ENCODE results near the gene RAG2.
"Not testable (repeated sequence)": the region's sequence is repeated elsewhere in the genome, so short reads cannot be mapped to it uniquely, and the experiment has no call there.

RAG2 gene

DNA sequence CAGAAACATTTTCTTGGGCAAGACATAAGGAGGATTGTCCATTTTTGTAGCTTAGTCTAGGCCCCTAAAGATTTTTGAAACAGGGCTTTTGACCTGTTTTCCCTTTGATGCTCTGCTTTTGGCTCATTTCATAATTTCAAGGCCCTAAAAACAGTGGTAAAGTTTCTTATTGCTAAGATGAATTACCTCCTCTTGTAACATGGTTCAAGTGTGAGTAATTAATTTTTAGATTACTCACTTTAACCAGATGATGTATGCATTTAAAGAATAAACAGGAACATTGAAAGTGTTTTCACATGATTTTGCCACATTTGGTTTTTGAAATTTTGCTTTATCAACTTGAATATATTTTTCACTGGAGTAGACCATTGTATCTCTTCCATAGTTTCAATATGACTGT lies 1.2 kb downstream of the RAG2 start:
- no peak for DNase-seq

GRCh38 chr11:36594316-36594989 lies 3.6 kb downstream of the RAG2 start, which contains the start of gene IFTAP:
TSS of gene IFTAP (plus strand) at chr11:36594502. CDS start at chr11:36610104, 15,602 bp downstream.
- DNase-seq: peak; percentile 8

DNA sequence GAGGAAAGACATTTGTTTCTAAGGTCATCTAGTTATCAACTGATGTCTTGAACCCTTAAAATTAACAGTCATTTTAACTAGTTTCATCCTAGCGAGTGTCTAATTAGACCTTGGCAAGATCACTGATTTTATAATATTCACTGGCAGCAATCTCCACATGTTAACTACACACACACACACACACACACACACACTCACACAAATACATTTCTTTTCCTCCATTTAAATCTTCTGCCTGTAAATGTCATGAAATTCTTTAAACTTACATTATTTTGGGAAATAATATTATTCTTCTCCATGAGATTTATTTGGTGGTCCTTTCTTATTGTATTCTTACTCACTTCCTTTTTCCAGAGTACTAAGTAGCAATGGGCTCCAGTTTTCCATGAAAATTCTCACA lies 6.6 kb downstream of the RAG2 start:
- no peak for DNase-seq

DNA sequence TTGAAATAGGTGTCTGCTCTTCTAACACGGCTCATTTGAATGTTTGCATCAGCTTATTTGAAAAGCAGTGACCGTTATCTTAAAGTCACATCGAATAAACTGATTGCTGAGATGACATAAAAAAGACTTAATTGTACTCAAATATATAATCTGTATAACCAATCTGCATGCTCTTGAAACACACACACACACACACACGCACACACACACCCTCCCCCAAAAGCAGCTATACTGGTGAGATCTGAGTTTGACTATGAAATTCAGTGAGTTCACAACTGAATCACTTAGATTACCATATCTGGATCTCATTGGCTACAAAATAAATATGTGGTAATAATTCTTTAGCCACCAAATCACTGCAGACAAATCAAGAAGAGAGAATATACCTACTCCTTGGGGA lies 7.5 kb downstream of the RAG2 start:
- no peak for DNase-seq

DNA sequence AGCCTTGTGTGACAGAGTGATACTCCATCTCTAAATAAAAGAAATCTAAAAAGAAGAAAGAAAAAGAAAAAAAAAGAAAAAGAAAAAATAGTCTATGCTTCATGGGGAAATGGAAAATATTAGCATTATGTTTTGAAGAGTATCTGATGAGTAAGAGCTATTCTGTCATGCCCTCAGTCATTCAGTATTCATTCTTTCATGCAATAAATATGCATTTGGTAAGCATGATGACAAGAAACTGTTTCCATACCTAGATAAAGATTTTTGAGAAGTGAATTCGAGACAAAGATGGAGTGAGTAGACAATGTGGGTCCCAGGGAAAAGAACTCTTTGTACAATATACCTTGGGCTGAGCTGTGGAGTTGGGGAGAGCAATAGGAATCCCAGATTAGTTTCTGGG lies 9.9 kb downstream of the RAG2 start:
- no peak for DNase-seq

GRCh38 chr11:36586543-36586942 lies 11.5 kb downstream of the RAG2 start:
- DNase-seq: no peak

- DNase-seq: no peak
These were observed 14.4 kb downstream of the RAG2 start for GRCh38 chr11:36583667-36584066.

DNA sequence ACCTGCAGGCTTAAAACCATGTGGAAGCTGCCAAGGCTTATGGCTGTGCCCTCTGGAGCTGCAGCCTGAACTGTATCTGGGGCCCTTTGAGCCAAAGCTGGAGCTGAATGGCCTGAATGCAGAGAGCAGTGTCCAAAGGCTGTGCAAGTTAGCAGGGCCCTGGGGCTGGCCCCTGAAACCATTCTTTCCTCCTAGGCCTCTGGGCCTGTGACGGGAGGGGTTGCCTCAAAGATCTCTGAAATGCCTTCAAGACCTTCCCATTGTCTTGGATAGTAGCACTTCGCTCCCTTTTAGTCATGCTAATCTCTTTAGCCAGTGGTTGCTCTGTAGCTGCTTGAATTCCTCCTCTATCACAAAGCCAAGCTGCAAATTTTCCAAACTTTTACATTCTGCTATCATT lies 16.5 kb downstream of the RAG2 start:
- no peak for DNase-seq

GRCh38 chr11:36578458-36578857 lies 19.6 kb downstream of the RAG2 start:
- no peak for DNase-seq

DNA sequence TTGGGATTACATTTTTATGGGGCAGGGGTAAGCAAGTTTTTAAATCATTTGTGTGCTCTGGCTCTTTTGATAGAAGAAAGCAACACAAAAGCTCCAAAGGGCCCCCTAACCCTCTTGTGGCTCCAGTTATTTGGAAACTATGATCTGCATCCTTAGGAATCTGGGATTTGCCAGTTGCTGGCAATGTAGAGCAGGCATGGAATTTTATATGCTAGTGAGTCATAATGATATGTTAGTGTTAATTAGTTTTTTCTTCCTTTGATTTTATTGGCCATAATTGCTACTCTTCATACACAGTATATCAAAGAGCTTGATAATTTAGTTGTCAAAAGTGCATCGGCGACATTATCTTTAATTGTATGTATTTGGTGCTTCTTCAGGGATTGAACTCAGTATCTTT lies 20.2 kb downstream of the RAG2 start:
- no peak for DNase-seq

DNA sequence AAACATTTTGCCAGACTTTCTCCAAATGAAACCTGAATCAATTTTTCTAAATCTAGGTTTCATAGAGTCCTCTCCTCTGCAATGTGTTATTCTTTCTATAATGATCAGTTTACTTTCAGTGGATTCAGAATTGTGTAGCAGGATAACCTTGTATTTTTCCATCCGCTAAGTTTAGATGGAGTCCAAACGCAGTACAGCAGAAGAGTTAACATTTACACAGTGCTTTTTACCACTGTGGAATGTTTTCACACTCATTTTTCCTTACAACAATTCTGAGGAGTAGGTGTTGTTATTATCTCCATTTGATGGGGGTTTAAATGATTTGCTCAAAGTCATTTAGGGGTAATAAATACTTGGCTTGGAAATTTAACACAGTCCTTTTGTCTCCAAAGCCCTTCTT lies 20.7 kb downstream of the RAG2 start:
- DNase-seq: no peak

DNA sequence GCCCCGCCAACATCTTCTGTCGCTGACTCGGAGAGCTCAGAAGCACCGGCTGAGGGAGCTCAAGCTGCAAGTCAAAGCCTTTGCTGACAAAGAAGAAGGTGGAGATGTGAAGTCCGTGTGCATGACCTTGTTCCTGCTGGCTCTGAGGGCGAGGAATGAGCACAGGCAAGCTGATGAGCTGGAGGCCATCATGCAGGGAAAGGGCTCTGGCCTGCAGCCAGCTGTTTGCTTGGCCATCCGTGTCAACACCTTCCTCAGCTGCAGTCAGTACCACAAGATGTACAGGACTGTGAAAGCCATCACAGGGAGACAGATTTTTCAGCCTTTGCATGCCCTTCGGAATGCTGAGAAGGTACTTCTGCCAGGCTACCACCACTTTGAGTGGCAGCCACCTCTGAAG lies 23.6 kb downstream of the RAG2 start:
- no peak for DNase-seq

DNA sequence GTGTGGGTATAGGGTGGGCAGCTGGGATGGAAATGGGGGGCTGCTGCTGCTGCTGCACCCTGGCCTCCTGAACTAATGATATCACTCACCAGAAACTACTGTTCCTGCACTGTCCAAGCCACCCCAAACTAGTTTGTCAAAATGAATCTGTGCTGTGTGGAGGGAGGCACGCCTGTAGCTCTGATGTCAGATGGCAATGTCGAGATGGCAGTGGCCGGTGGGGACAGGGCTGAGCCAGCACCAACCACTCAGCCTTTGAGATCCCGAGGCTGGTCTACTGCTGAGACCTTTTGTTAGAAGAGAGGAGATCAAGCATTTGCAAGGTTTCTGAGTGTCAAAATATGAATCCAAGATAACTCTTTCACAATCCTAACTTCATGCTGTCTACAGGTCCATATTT lies 28.9 kb downstream of the RAG2 start:
- DNase-seq: no peak

DNA sequence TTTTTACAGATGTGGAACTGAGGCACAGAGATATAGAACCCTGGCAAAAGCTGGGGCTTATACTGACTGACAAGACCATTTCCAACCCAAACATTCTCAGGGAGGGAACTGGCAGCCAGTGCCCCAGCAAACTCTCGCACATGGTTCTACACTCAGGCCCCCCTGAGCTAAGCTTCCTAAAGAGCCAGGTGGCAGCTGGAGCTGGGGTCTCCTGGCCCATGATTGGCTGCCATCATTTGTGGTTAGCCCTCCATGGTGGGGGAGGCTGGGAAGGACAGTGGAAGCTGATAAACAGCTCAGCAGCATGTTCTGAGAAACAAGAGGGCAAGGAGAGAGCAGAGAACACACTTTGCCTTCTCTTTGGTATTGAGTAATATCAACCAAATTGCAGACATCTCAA lies 30.3 kb downstream of the RAG2 start, which contains the start of gene RAG1:
RAG1 (plus strand) TSS at position 314 of the 400 bp plus-strand sequence. CDS start 5,298 bp downstream, outside the sequence.
- no peak for DNase-seq

DNA sequence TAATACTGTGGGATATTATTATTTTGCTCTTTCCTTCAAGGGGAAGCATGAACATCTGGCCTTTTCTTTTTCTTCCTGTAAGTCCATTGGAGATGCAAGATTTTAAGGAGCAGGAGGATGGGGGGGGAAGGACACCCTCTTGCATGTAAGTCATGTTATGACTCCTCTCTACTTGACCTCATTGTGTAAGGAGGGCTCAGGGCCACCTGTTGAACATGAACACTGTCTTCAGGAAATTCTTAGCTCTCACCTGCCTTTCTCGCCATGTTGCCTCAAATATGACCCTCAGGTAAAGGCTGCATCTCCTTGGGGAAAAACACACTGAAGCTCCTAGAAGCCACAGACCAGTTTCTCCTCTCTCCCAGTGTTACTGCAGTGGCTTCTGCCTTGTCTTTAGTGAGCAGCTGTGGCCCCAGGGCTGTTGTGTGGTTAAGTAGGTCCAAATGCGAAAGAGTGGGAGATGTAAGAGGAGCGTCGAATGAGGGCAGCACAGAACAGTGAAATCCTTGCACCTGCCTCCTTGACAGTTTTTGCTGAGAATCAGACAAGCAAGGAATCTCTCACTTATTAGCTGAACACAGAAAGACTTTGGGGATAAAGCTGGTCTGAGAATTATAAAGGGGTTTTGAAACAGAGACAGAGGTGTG lies 31.5 kb downstream of the RAG2 start:
- DNase-seq: no peak

- no peak for DNase-seq
These were observed 32.9 kb downstream of the RAG2 start for GRCh38 chr11:36565031-36565610.

- DNase-seq: peak; percentile 22
These were observed 33.5 kb downstream of the RAG2 start for GRCh38 chr11:36564376-36565030.

DNA sequence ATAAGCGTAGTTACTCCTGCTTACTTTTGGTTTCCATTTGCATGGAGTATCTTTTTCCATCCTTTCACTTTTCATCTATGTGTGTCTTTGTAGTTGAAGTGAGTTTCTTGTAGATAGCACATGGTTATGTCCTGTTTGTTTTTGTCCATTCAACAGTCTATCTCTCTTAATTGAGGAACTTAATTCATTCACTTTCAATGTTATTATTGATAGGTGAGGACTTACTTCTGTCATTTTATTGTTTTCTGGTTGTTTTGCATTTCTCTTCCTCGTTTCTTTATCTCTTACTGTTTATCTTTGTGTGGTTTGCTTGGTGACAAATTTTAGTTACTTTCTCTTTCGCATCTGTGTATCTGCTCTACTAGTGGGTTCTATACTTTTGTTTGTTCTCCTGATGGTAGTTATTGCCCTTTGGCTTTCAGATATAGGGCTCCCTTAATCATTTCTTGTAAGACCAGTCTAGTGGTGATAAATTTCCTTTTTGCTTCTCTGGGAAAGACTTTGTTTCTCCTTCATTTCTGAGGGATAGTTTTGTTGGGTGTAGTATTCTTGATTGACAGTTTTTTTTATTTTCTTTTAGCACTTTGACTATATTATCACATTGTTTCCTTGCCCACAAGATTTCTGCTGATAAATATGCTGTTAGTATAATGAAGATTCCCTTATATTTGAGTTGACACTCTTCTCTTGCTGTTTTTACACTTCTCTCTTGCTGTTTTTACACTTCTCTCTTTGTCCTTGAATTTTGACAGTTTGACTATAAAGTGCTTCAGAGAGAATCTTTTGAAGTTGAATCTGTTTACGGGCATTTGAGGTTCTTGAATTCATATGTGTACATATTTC lies 39.2 kb downstream of the RAG2 start:
- DNase-seq: no peak

- DNase-seq: no peak
These were observed 40.0 kb downstream of the RAG2 start for GRCh38 chr11:36557991-36558390.

DNA sequence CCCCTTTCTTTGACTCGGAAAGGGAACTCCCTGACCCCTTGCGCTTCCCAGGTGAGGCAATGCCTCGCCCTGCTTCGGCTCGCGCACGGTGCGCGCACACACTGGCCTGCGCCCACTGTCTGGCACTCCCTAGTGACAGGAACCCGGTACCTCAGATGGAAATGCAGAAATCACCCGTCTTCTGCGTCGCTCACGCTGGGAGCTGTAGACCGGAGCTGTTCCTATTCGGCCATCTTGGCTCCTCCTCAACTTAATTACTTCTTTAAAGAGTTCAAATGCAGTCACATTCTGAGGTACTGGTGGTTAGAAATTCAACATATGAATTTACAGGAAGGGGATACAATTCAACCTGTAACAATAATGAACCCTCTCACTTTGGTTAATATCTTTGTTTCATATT lies 40.6 kb downstream of the RAG2 start:
- DNase-seq: not testable (repeated sequence)

DNA sequence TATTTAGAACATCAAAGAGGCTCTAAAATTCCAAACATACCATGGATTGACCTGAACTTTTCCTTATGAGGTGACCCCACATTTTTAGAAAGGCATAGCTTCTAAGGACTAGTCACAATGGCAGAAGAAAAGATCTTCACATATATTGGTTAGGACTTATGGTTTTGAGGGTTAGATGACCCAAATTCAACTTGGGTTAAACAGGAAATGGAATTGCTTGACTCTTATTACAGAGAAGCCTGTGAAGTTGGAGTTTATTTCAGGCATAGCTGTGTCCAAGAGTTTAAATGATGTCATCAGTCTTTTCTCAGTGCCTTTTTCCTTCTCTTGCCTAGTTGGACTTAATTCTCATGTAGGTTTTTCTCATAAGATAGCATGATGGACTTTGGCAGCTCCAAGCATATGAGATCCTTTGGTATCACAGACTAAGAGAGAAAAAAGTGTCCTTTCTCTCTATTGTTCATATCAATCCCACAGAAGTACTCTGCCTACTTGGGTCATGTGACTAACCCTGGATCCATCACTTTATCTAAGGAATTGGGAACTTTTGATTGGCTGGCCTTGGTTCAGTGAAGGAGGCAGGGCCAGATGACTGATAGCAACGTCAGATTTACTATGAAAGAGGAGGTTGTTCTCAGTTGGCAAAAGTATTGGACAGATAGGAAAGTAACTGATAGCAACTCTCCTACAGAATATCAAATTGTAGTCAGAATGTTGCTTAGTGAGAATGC lies 47.5 kb downstream of the RAG2 start:
- no peak for DNase-seq
